Tongue (tissue), 2 donors: Measurements from ENCODE around the gene HEY2. TPM values are rescaled to one million over a fixed set of nuclear protein-coding genes. Genes with fewer than 3 reads are reported as not detected.
"Not testable (repeated sequence)": the region's sequence is repeated elsewhere in the genome, so short reads cannot be mapped to it uniquely, and the experiment has no call there.

Source experiments
- DNase-seq: peaks from one replicate; pipeline ENCODE4 v3.0.0-alpha.2; 2015
- total RNA-seq: library from RNA; depleted of rRNA; stranded (reverse); fragments of >200 nt; gene quantifications from one replicate; pipeline ENCODE4 v1.2.3, GENCODE V29; 2014

The HEY2 gene
- total RNA-seq, 1 donor from 2014 or later = 2.4 TPM

DNA sequence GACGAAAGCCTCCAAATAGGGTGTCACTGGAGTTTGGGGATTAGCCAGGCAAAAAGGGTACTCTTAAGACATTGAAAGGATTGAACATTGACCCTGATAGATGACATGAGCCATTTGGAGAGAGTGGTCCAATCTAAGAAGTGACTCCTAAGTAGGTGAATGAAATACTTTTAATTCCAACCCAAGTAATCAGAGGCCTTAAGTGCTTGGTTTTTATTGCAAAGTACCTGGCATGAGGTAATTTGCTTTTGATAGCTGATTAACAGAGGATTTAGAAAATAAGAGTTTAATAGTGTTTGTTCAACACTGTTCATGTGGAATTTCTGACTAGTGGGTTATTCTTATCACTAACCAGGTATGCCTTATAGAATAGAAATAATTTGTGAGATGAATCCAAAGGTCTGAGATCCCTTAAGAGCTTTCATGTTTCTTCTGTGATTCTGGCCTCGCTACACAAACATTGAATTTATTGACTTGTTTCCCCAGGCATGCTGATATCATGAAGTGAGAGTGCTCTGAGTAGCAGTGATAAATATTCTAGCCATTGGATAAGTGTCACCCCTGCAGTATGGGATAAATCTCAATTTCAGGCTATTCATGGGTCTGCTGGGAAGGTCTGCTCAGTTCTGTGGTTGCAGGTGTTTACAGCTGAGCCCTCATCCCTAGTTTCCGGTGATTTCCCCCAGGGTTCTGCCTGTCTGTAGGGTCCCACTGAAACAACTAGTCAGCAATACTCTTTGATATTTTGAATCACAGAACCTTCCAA, 47.9 kb downstream of the HEY2 start:
- DNase-seq = no peak

DNA sequence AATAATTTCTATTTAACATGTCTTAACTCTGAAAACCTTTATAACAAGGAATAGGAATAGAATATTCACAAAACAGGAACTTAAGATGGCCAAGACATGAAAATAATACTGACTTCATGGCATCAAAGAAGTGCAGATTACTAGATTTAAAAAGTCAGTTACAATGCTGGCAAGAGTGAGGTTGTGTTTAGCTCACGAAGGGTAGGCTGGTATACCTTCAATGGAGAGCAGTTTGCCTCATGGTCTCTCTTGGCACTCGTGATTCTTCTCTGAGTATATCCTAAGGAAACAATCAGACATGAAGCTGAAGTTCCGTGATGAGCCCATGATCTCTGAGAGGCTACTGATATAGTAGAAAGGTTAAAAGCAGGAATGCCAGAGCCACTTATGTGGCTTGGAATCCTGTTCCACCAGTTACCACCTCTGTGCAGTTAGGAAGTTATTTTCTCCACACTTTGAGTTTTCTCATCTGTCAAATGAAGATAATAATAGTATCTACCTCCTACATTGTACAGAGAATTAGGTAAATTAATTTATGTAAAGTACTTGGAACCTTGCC, 48.5 kb downstream of the HEY2 start:
- no peak for DNase-seq

- DNase-seq = no peak
These were observed 49.5 kb downstream of the HEY2 start for GRCh38 chr6:125798734-125799508.

DNA sequence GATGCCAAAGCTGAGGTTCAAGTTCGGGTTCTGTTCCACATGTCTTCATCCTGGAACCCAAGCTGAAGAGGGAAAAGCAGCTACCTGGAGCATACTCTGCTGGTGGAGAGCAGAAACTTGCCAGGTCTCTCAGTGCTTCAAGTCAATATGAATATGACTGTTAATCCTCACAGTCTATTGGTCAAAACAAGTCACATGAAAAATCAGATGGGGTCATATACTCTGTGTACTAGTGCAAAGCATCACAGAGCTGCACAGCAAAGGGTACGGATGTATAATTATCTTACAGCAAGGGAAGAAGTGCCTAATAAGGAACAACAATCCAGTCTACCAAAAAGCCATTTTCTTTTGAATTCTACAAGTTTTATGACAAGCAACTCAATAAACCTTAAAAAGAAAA, 53.0 kb downstream of the HEY2 start:
- DNase-seq = no peak

GRCh38 chr6:125802943-125803377, 53.5 kb downstream of the HEY2 start:
- no peak for DNase-seq

DNA sequence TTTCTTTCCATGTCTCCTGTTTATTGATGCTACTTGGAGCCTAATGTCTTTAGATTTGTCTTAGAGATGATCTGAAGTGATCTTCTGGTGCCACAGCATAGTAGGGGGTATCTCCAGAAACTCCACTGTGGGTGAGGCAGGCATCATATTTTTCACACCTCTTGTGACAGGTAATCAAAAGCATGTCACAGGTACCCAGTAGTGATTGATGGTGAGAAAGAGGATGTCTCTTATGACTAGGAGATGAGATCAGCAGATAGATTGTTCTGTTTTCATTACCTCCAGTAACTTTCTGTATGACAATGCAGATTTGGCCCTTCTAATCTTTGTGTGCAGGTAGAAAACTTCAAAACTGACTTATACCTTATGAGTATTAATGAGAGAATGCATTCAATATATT, 54.8 kb downstream of the HEY2 start:
- no peak for DNase-seq

DNA sequence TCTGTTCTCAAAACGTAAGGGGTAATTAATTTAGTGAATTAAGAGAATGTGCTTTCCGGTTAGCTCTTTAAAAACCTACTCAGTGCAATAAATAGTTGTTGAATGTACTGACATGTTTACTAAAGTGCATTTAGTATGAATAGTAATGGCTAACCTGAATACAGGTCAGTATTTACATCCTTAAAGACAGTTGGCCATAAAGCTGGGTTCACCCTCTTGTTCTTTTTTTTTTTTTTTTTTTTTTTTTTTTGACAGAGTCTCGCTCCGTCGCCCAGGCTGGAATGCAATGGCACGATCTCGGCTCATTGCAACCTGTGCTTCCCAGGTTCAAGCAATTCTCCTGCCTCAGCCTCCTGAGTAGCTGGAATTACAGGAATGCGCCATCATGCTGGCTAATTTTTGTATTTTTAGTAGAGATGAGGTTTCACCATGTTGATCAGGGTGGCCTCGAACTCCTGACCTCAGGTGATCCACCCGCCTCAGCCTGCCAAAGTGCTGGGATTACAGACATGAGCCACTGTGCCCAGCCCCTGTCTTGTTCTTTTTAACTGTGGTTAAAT, 55.5 kb downstream of the HEY2 start:
- not testable (repeated sequence) for DNase-seq

GRCh38 chr6:125806813-125807212, 57.4 kb downstream of the HEY2 start:
- no peak for DNase-seq

DNA sequence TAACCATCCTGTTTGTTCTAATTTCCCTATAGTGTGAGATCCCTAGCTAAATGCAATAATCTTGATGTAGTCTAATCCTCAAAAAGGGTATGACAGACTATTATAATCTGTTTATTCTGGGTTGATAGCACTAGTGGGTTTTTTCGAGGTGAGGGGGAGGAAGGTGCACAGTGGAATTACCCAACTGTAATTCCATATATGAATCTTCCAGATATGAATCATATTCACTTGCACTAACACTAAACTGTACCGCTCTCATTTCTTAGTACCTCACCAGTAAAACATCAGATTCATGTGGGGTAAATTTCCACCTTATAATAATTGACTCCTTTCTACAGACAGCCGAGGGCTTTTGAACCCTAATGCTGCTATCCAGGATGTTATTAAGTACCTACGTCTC, 57.9 kb downstream of the HEY2 start:
- DNase-seq = no peak

DNA sequence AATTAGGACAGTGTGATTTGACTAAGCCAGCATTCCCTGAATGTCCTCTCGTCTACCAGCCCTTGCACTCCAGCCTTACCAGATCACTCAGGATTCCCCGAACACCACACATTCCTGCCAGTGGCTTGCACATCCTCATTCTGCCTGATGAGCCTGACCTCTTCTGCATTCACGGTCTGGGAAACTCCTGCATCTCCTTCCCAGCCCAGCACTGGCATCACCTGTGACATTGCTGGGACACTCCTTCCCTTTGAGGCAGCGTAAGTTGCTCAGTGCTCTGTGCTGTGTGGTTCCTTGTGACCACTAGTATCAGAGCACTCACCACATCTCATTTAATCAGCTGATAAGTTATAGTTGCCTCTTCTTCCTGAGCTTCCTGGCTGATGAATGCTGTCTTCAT, 58.6 kb downstream of the HEY2 start:
- DNase-seq = no peak

- no peak for DNase-seq
These were observed 59.2 kb downstream of the HEY2 start for GRCh38 chr6:125808591-125808990.

GRCh38 chr6:125809570-125810170, 60.2 kb downstream of the HEY2 start:
- DNase-seq = no peak

- no peak for DNase-seq
These were observed 61.0 kb downstream of the HEY2 start for GRCh38 chr6:125810445-125810844.

Other genes starting within 250 kb of the HEY2 start
- 28.8 TPM for gene NCOA7, start 41.3 kb downstream of the HEY2 start, total RNA-seq
- 55.6 TPM for gene HINT3, start 207.1 kb downstream of the HEY2 start, total RNA-seq
- 34.9 TPM for gene TRMT11, start 236.9 kb downstream of the HEY2 start, total RNA-seq